Peyer's patch (tissue), 4 donors: ENCODE data around the gene NDUFAF3. TPM values are rescaled to one million over a fixed set of nuclear protein-coding genes. Genes with fewer than 3 reads are reported as not detected.

Experiments used
- DNase-seq, 3 donors: peaks; one replicate each; pipeline ENCODE4 v3.0.0-alpha.2; 2017 to 2019
- H3K27ac ChIP-seq, 4 donors: fragments of 200-600 bp; sonication (generic); one replicate each; pipeline ENCODE4 v1.5.1; 2016 to 2019
- H3K27me3 ChIP-seq, 2 donors: fragments of 200-600 bp; sonication (generic); one replicate each; pipeline ENCODE4 v1.5.1; 2019
- H3K36me3 ChIP-seq, 3 donors: fragments of 200-600 bp; sonication (generic); one replicate each; pipeline ENCODE4 v1.5.1; 2016 to 2019
- H3K4me1 ChIP-seq, 4 donors: fragments of 200-600 bp; sonication (generic); one replicate each; pipeline ENCODE4 v1.5.1; 2016 to 2019
- H3K4me3 ChIP-seq, 4 donors: fragments of 200-600 bp; sonication (generic); 1 replicate in 3 of 4; 2 replicates in 1 of 4; pipeline ENCODE4 v1.5.1; 2016 to 2019; ENCODE audit warnings: mild to moderate bottlenecking in 1 of 4
- H3K9me3 ChIP-seq, 4 donors: fragments of 200-600 bp; sonication (generic); one replicate each; pipeline ENCODE4 v1.5.1; 2016 to 2019; ENCODE audit warnings: mild to moderate bottlenecking in 1 of 4
- POLR2A ChIP-seq, 2 donors: fragments of 450-650 bp; IDR thresholded peaks; one replicate each; pipeline ENCODE4 v1.5.1; 2017; ENCODE audit warnings: antibody characterized with exemption in 2 of 2, mild to moderate bottlenecking in 2 of 2, moderate library complexity in 2 of 2
- total RNA-seq, 4 donors: library from RNA; depleted of rRNA; stranded (reverse); fragments of >200 nt; gene quantifications; one replicate each; pipeline ENCODE4 v1.1.0, GENCODE V29; 2016
- TF ChIP-seq, protein P1 (sequence below), 6 experiments: fragments of 450-650 bp in 4 of 6; fragments of 200-600 bp in 2 of 6; sonication (generic) in 1 of 6; IDR thresholded peaks; one replicate each; pipeline ENCODE4 v1.5.1; 2017 to 2019; ENCODE audit warnings: antibody characterized with exemption in 6 of 6, mild to moderate bottlenecking in 3 of 6, moderate library complexity in 1 of 6

Gene NDUFAF3
- 100 to 1,000 TPM in 2 of 4 donors, 10 to 100 TPM in 2; 64.7 to 164 (median 106) TPM for total RNA-seq

GRCh38 chr3:49021813-49022687 is at the start of gene NDUFAF3:
Gene NDUFAF3, plus strand, starts transcription at chr3:49022121. Its CDS starts 24 bp downstream, at chr3:49022145.
- Histone ChIP-seq H3K4me3 (peak within 1 kb of the TSS; percentile 73 to 95 (median 84)), H3K4me1 (peaks cover 0 to 37% (median 30%) of the 10 kb centered on the region in 4 donors), H3K36me3 (peaks cover 0 to 36% (median 0%) of the 10 kb centered on the region in 3 donors), H3K9me3 (no peaks in the 10 kb centered on the region), H3K27me3 (no peaks in the 10 kb centered on the region), H3K27ac (peak within 1 kb of the TSS; percentile 99 to 100 (median 100))
- peak; percentile 87 to 97 (median 96) for DNase-seq
- TF ChIP-seq POLR2A (IDR thresholded peaks at IDR 0.05): peak; percentile 79 to 89
- TF ChIP-seq, protein P1, sequence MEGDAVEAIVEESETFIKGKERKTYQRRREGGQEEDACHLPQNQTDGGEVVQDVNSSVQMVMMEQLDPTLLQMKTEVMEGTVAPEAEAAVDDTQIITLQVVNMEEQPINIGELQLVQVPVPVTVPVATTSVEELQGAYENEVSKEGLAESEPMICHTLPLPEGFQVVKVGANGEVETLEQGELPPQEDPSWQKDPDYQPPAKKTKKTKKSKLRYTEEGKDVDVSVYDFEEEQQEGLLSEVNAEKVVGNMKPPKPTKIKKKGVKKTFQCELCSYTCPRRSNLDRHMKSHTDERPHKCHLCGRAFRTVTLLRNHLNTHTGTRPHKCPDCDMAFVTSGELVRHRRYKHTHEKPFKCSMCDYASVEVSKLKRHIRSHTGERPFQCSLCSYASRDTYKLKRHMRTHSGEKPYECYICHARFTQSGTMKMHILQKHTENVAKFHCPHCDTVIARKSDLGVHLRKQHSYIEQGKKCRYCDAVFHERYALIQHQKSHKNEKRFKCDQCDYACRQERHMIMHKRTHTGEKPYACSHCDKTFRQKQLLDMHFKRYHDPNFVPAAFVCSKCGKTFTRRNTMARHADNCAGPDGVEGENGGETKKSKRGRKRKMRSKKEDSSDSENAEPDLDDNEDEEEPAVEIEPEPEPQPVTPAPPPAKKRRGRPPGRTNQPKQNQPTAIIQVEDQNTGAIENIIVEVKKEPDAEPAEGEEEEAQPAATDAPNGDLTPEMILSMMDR (IDR thresholded peaks at IDR 0.05): peak; percentile 92 to 99 (median 97)

DNA sequence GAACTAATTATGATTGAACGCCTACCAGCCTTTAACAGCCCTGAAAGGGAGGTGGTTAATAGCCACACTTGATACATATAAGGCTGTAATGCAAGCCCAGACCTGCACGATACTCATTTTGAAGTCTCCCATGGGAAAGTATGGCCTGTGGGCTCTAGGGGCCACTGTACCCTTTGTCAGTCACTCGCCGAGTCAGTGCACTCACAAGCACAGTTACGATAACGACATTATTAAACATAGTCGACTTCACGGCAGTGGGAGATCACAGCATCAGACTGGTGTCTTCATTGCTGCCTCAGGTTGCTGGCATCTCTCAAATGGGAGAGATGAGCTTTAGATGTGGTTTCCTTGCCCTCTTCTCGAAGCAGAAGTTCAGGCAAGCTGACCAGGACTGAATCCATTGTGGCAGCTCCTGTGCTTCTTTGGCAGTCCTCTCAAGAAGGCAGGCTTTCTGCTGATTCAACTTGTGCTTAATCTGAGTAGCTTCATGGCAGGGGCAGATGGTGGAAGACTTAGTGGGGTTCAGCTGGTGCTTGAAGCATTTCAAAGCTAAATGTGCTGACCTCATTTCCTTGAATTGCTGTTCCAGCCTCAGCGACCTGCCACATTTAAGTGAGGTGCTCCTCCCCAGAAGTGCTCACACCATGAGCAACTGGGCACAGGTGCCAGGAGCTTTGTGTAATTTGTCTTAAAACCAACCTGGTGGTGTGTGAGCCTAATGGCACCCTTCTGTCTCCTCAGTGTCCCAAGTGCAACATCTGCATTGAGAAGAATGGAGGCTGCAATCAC is 47.7 kb upstream of the NDUFAF3 start:
- TF ChIP-seq, protein P1 (IDR thresholded peaks at IDR 0.05): no peak
- TF ChIP-seq POLR2A (IDR thresholded peaks at IDR 0.05): no peak
- Histone ChIP-seq H3K4me1 (no peaks in the 10 kb centered on the region), H3K4me3 (no peak overlapping the region), H3K27me3 (no peaks in the 10 kb centered on the region), H3K9me3 (no peaks in the 10 kb centered on the region), H3K27ac (no peak overlapping the region), H3K36me3 (peaks cover 0 to 98% (median 0%) of the 10 kb centered on the region in 3 donors)
- DNase-seq: peak in 1 of 3 donors; percentile 18

GRCh38 chr3:48979451-48979850 is 42.5 kb upstream of the NDUFAF3 start:
- Histone ChIP-seq H3K36me3 (peaks cover 0 to 93% (median 0%) of the 10 kb centered on the region in 3 donors), H3K9me3 (no peaks in the 10 kb centered on the region), H3K4me3 (no peak overlapping the region), H3K27ac (no peak overlapping the region), H3K4me1 (no peaks in the 10 kb centered on the region), H3K27me3 (no peaks in the 10 kb centered on the region)
- TF ChIP-seq POLR2A (IDR thresholded peaks at IDR 0.05): no peak
- no peak for DNase-seq

- H3K4me1 ChIP-seq: no peaks in the 10 kb centered on the region
Observed at GRCh38 chr3:48980295-48980694, 41.6 kb upstream of the NDUFAF3 start.

DNA sequence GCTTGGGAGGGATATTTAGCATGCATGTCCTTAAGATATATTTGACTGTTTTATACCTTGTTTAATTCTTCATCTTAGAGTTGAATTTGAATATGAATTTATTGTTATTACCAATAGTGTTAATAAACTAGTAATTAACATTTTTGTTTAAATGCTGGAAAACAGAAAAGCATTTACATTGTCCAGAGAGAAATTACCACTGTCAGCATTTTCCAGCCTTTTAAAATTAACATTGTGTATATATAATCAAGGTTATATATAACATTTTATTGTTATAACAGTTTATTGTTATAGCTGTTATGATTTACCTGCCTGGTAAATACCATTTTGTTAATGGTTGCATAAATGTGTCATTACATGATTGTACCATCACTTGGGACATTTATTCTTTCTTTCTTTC is 39.9 kb upstream of the NDUFAF3 start:
- Histone ChIP-seq H3K4me3 (no peak overlapping the region), H3K9me3 (no peaks in the 10 kb centered on the region), H3K36me3 (peaks cover 0 to 87% (median 0%) of the 10 kb centered on the region in 3 donors), H3K27me3 (no peaks in the 10 kb centered on the region), H3K27ac (no peak overlapping the region), H3K4me1 (no peaks in the 10 kb centered on the region)
- DNase-seq: no peak
- no peak for TF ChIP-seq POLR2A (IDR thresholded peaks at IDR 0.05)
- TF ChIP-seq, protein P1 (IDR thresholded peaks at IDR 0.05): no peak

More at GRCh38 chr3:48980295-48980694, 41.6 kb upstream of the NDUFAF3 start:
- Histone ChIP-seq H3K36me3 (peaks cover 0 to 92% (median 0%) of the 10 kb centered on the region in 3 donors), H3K4me3 (no peak overlapping the region), H3K27ac (no peak overlapping the region), H3K27me3 (no peaks in the 10 kb centered on the region), H3K9me3 (no peaks in the 10 kb centered on the region)
- DNase-seq: no peak
- TF ChIP-seq, protein P1 (IDR thresholded peaks at IDR 0.05): no peak
- no peak for TF ChIP-seq POLR2A (IDR thresholded peaks at IDR 0.05)
